ENCODE measurements around the gene SPRR4. TPM values are rescaled to one million over a fixed set of nuclear protein-coding genes. Genes with fewer than 3 reads are reported as not detected.

Gene SPRR4
- total RNA-seq, 4 donors from 2014 or later = not detected

DNA sequence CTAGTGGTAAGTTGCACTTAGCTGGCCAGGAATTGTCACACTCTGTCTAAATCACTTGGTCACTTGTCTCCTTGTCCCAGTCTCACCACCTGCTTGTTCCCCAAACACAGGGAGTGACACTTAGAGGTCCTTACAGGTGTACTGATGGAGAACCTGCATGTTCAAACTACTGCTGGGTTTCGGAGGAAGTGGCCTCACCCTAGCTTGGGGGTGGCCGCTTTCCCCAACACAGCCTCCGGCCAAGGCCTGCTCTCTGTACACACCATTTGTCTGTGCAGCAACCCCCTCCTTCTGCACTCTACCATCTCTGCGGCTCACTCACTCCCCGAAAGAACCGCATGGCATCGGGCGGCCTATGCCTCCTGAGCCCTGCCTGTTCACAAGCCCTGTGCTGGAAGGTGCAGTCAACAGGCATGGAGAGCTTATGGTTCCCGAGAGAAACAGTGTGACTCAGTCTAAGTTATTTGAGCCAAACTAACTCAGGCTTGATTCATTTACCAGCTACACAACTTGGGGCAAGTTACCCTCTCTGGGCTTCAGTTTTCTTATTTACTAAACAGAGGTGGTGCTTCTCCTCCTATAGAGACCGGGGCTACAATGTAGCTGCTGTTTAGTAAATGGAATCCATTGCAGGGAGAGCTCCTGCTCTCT lies 10.5 kb upstream of the SPRR4 start:
- Histone ChIP-seq H3K27me3 (no peaks in the 10 kb centered on the region), H3K27ac (no peak overlapping the region), H3K4me3 (no peak overlapping the region), H3K36me3 (no peaks in the 10 kb centered on the region), H3K9me3 (no peaks in the 10 kb centered on the region), H3K4me1 (no peaks in the 10 kb centered on the region)
- TF ChIP-seq POLR2A (IDR thresholded peaks at IDR 0.05) = no peak
- TF ChIP-seq, protein P1, sequence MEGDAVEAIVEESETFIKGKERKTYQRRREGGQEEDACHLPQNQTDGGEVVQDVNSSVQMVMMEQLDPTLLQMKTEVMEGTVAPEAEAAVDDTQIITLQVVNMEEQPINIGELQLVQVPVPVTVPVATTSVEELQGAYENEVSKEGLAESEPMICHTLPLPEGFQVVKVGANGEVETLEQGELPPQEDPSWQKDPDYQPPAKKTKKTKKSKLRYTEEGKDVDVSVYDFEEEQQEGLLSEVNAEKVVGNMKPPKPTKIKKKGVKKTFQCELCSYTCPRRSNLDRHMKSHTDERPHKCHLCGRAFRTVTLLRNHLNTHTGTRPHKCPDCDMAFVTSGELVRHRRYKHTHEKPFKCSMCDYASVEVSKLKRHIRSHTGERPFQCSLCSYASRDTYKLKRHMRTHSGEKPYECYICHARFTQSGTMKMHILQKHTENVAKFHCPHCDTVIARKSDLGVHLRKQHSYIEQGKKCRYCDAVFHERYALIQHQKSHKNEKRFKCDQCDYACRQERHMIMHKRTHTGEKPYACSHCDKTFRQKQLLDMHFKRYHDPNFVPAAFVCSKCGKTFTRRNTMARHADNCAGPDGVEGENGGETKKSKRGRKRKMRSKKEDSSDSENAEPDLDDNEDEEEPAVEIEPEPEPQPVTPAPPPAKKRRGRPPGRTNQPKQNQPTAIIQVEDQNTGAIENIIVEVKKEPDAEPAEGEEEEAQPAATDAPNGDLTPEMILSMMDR (IDR thresholded peaks at IDR 0.05) = no peak
- DNase-seq = no peak

DNA sequence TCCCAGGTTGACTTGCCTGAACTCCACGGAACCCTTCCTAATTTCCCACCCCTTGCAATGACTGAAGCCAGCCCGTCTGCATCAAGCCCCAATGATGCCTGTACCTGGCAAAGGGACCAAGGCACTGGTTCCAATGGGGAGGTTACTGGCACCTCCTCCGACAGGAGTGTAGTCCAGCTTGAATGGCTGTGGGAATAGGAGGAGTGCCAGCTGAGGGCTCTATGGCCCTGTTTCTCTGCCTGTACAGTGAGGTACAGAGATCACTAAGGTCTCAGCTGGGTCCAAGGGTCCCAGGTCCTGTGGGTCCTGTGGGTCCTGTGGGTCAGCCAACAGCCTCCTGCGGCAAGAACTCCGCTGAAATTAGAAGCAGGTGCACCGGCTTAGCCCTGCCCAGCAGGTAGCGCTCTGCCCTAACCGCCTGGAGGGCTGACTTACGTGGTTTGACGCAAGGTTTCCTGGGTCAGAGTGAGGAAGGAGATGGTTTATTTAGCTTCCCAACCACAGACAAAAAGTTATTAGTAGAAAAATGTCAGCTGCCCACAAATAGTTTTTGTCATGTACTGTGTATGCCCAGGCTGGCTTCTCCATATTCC lies 9.9 kb upstream of the SPRR4 start:
- no peak for DNase-seq
- H3K27ac ChIP-seq = no peak overlapping the region
- H3K36me3 ChIP-seq = no peaks in the 10 kb centered on the region
- no peaks in the 10 kb centered on the region for H3K4me1 ChIP-seq
- no peak overlapping the region for H3K4me3 ChIP-seq
- H3K27me3 ChIP-seq = no peaks in the 10 kb centered on the region
- no peaks in the 10 kb centered on the region for H3K9me3 ChIP-seq
- TF ChIP-seq POLR2A (IDR thresholded peaks at IDR 0.05) = no peak
- TF ChIP-seq, protein P1 (IDR thresholded peaks at IDR 0.05) = no peak

DNA sequence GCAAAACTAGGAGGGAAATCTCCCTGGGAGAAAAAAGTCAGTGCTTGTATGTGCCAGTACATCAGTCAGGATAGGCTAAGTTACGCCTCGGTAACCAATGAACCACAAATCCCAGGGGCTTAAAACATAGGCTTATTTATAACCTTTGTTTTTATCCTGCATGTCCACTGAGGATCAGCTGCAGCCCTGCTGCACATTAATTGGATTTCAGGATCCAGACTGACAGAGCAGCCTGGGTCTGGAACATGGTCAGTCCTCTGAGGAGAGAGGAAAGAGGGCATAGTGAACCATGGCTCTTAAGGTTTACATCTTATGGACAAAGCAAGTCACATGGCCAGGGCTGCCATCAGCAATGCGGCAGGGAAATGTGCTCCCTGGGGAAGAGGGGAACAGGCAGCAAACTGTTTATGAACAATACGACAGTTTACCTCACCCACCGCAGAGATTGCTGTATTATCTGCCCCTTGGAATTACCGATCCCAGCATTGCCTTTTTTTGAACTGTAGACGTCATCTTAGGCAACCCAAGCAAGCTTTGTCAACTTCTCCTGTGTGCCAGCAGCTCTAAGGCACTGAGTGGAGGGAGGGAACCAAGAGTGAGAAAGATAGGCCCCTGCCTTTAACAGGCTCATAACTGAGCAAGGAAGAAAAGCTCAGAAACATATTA lies 9.1 kb upstream of the SPRR4 start:
- TF ChIP-seq, protein P1 (IDR thresholded peaks at IDR 0.05) = no peak
- TF ChIP-seq POLR2A (IDR thresholded peaks at IDR 0.05) = no peak
- Histone ChIP-seq H3K9me3 (no peaks in the 10 kb centered on the region), H3K27ac (no peak overlapping the region), H3K36me3 (no peaks in the 10 kb centered on the region), H3K4me3 (no peak overlapping the region), H3K27me3 (no peaks in the 10 kb centered on the region), H3K4me1 (no peaks in the 10 kb centered on the region)
- no peak for DNase-seq

DNA sequence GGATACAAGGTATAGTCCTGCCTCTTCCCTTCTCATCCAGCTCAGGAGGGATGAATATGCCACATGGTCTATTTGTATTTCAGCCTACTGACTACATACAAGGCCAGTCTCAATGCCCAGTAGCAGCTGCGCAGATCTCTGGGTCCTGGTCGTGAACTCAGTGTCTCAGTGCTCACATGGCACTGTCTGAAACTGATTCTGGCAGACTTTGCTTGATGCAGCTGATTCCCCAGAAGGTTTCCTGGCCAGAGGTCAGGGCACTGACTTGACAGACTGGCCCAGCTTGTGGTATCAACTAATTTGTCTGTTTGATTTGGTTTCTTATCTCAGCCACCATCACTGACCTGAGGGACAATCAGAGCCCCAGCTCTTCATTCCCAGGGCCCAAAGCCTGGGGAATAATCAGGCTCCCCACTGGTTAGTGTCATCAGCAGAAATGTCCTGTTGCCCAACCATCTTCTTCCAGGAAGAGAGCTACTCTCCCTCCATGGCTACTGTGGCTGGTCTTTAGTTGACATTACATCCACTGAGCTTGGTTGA lies 7.5 kb upstream of the SPRR4 start:
- TF ChIP-seq, protein P1 (IDR thresholded peaks at IDR 0.05) = no peak
- TF ChIP-seq POLR2A (IDR thresholded peaks at IDR 0.05) = no peak
- no peaks in the 10 kb centered on the region for H3K9me3 ChIP-seq
- H3K4me1 ChIP-seq = no peaks in the 10 kb centered on the region
- H3K27me3 ChIP-seq = no peaks in the 10 kb centered on the region
- H3K27ac ChIP-seq = no peak overlapping the region
- no peak overlapping the region for H3K4me3 ChIP-seq
- no peak for DNase-seq
- no peaks in the 10 kb centered on the region for H3K36me3 ChIP-seq

DNA sequence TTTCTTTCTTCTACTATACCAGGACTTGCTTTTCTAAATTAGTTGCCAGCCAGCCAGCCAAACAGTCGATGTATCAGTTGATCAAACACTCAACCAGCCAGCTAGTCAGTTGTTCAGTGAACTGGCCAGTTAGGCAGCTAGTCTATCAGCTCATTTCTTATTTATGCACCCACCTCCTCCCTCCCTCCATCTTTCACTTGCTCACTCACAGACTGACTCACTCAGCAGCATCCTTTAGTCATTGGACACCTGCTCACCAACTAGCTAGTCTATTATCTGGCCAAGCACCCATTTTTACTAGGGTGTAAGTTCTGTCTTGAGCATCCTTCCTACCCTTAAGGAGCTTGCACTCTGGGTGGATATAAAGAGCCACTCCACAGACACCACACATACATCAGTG lies 5.9 kb upstream of the SPRR4 start:
- no peaks in the 10 kb centered on the region for H3K4me1 ChIP-seq
- H3K27ac ChIP-seq = no peak overlapping the region
- no peaks in the 10 kb centered on the region for H3K27me3 ChIP-seq
- DNase-seq = no peak
- no peak for TF ChIP-seq POLR2A (IDR thresholded peaks at IDR 0.05)
- TF ChIP-seq, protein P1 (IDR thresholded peaks at IDR 0.05) = no peak
- H3K9me3 ChIP-seq = no peaks in the 10 kb centered on the region
- no peaks in the 10 kb centered on the region for H3K36me3 ChIP-seq
- no peak overlapping the region for H3K4me3 ChIP-seq
